Left renal cortex interstitium (tissue), 4 donors: ENCODE results near the gene PLCB1. TPM values are rescaled to one million over a fixed set of nuclear protein-coding genes. Genes with fewer than 3 reads are reported as not detected.
"Not testable (repeated sequence)": the region's sequence is repeated elsewhere in the genome, so short reads cannot be mapped to it uniquely, and the experiment has no call there.

Source experiments
- DNase-seq, 4 donors: peaks; one replicate each; pipeline ENCODE4 v3.0.0-alpha.2; 2013; ENCODE audit warnings: low read depth in 4 of 4, low spot score in 2 of 4, missing footprints in 1 of 4
- polyA plus RNA-seq, 4 donors: library from polyadenylated mRNA; unstranded; fragments of 120-200 nt; gene quantifications; one replicate each; pipeline ENCODE4 v1.2.1, GENCODE V29; 2013; ENCODE audit not compliant: insufficient read length in 4 of 4

The PLCB1 gene
- polyA plus RNA-seq, 4 donors, result 35.5 to 66.8 (median 41.4) TPM

DNA sequence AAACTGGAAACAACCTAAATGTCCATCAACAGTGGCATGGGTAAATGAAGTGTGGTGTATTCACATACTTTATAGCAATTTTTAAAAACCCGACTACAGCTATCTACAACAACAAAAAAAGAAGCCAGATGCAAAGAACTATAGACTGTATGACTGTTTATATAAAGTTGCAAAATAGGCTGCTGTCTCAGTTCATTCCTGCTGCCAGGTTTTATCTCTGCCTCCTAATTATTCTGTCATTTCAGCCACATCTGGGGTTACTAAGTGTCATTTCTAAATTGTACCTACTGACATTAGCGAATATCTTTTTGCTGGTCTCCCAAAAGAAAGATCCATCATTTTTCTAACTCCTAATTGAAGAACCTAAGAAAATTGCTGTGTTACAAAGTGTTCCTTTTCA lies 719.9 kb downstream of the PLCB1 start:
- DNase-seq, result not testable (repeated sequence)

DNA sequence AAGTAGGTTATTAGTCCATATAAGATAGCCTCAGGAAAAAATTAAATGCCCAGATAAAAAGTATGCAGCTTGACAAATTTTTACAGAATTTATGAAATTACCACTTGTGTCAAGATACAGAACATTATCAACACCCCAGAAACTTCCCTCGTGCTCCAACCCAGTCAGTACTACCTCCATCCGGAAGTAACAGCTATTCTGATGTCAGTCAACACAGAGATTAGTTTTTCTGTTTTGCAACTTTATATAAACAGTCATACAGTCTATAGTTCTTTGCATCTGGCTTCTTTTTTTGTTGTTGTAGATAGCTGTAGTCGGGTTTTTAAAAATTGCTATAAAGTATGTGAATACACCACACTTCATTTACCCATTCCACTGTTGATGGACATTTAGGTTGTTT lies 721.1 kb downstream of the PLCB1 start:
- DNase-seq, result not testable (repeated sequence)

DNA sequence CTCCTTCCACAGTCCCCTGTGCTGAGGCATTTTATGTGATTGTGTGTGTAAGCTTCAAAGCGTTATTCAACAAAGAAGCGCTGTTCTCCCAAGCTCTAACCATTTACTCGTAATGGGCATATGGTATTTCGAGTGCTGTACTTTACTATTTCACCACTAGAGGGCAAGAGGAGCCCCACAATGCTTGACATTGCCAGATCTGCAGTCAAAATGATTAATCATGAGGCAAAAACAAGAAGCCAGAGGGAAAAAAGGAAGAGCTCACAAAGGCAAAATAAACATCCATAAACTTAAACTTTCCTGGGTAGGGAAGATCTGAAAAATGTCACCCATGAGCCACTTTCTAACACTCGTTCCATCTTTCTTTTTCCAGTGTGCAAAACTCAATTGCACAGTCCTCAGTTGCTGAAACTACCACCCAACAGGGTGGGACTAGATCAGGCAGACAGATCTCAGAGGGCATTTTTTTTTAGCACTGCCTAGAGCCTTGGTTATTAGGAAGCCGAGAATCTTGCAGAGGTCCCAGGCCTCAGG lies 721.8 kb downstream of the PLCB1 start:
- peak; percentile 51 to 78 (median 68) for DNase-seq

DNA sequence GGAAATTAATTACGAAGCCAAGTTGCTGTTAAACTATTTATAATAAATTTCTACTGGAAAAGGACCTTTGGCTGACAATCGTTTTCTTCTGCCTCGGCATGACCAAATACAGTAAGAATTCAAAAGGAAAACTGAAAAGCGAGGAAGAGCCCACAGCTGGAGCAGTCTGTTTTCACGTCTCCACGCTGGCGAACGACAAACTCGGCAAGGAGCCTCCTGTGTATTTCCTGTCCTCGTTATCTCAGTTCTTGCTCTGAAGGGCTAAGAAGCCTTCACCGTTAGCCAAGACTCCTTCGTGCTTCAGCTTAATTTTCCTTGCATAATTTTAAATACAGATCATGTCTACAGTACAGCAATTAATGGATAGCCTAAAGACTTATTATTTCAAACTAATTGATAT lies 722.5 kb downstream of the PLCB1 start:
- peak in 1 of 4 donors; percentile 11 for DNase-seq

DNA sequence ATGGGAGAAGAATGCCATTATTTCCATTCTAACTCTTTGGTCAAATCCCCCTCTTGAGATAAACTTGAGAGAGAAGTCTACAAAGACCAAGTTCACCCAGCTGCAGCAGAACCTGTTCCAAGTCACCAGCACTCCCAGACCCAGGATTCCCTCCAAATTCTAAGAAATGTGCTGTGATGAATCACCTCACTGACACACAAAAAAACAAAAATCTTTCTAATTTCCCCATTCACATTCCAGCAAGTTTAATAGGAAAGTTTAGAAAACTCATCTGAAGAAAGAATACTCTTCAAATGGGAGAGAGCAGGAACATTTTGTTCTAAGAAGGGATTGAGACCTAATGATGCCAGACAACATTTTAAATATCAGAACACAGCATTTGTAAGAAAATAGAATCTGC lies 723.2 kb downstream of the PLCB1 start:
- no peak for DNase-seq

DNA sequence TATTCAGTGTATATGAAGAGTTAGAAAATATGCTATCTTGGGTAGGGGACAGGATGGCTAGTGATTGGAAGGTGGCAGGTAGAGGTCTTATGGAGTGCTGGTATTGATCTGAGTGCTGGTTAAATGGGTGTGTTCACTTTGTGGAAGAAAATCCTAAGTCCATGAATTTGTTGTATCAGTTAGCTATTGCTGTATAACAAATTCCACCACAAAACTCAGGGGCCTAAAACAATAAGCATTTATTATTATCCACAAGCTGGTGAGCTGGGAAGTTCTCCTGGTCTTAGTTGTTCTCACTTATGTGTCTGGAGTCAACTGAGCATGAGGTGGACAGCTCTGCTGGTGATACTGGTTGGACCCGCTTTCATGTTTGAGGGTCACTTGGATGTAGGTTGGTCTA lies 724.6 kb downstream of the PLCB1 start:
- no peak for DNase-seq

DNA sequence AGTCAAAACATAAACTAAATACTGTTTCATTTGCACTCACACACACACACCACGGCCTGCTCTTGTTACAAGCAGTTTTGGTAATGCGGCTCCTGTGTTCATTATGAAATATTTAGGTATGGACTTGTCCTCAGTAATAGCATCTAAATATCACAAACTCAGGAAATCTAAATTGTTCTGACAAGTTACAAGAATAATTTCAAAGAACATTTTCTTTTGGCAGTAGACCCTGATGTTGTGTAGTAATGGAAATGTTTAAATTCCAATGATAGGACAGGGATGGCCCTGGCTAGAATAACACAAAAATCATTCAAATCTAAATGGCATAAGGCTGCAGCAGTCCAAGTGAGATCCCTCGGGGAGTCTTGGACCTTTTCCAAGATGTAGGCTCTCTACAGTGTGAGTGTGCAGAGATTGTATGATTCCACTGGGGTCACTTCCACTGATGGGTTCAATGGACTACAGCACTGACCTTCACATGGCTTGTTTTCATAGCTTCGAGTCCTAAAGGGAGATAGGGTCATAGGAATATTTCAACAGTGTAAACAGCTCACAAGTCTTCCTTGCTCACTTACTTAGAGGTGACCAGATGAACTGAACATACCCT lies 726.2 kb downstream of the PLCB1 start:
- no peak for DNase-seq

DNA sequence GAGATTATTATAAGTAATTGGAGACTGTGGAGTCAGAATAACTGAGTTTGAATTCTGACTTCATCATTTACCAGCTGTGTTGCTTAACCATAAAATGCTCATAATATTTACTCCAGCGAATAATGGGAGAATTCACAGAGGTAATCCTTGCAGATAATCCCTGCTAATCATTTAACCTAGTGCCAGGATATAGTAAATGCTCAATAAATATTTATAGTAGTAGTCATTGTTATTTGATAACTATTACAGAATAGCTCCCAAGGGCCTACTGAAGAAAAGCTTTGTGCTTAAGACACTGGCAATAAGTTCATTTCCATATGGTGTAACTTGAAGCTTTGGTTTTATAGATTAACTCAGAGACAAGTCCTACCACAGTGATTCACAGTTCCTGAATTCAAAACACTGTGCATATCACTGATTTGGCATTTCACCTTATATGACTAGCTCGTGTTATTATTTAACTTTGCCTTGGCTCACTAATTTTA lies 728.0 kb downstream of the PLCB1 start:
- DNase-seq, result no peak

DNA sequence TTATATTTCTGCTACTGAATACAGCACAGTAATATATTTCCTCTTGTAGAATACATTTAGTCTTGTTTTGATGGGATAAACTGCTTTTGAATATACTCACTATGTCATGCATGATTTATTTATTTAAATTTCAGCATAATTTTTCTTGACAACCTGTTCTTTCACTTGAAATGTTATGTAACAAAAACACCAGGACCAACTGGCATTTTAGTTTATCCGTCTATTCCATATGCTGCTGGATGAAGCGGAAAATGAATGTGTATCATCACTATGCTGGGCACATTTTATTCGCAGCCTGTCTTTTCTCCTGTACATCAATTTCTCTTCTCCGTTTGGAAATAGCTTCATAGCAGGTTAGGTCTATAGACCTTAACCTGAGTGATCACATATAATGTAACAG lies 730.0 kb downstream of the PLCB1 start:
- DNase-seq, result no peak

DNA sequence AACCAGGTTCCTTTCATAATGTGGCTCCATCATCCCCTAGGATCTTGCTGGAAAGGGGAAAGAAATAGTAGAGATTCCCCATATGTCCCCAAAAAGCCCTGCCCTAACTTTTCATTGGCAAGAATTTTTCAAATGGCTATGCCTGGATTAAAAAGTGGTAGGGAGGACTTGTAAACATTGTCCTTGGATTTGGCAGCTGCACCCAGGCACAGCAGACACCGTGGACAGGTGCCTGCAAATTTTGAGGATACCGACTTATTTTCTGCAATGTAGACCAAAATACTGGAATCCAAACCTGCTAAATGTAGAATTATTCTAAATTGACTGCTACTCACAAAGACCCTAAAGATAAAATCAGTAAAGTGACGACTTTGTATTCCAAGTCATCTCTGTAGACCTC lies 733.6 kb downstream of the PLCB1 start:
- no peak for DNase-seq

DNA sequence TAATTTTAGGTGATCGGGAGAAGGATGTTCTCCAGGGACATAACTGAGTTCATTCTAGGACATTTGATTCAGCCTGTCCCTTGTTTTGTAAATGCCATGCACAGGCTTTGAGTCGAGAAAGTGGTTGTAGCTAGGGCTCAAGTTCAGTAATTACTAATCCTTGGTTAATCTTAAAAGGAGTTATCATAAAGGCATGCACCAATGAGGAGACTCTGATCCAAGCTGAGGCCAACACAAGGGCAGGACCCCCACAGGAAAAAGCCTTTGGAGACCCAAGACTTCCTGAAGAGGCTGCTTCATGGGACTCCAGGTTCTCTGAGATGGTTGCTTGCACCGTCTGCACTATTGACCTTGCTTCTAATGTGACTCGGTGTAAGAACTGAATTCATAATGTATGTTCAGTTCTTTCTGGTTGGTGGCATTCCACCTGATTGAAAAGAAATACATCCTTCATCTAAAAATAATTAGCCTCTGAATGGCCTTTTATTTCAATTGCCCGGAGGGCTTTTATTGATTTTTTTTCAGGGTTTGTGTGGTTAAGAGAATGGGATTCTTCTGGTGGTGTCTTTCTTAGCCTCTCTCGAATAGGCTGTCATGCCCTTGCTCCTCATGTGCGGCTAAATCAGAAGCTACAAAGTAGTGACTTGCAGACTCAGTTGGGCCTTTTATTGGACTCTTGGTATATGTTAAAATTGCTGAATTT lies 735.1 kb downstream of the PLCB1 start:
- DNase-seq, result no peak

DNA sequence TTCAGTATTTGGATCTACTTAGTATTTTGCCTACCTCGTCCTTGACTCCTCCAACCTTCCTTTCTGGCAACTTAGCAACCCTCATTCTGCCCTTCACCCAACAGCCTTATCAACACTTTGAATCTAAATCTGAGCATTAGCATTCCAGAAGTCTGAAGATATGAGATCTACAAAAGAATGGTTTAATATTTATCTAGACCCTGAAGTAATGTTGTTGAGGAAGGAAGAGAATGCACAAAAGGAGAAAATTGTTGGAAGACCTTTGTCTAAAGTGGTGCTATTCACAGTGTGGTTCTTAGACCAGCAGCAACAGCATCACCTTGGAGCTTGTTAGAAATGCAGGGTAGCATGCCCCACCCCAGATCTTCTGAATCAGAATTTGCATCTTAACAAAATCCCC lies 738.6 kb downstream of the PLCB1 start:
- no peak for DNase-seq

DNA sequence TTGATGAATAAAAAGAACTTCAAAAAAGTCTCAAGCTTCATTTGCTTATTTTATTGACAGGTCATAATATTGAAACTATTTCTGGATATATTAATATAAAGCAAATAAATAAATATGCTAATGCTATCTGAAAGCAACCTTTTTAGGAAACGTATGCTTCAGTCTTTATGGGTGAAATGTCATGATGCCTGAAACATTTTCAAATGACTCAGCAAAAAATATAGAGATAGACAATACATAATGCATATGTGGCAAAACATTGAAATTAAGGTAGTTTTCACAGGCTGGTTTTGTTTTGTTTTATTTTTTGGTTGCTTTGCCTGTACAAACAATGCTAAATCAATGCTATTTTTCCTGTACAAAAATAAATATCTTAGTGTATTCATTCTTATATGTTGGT lies 742.4 kb downstream of the PLCB1 start:
- no peak for DNase-seq

DNA sequence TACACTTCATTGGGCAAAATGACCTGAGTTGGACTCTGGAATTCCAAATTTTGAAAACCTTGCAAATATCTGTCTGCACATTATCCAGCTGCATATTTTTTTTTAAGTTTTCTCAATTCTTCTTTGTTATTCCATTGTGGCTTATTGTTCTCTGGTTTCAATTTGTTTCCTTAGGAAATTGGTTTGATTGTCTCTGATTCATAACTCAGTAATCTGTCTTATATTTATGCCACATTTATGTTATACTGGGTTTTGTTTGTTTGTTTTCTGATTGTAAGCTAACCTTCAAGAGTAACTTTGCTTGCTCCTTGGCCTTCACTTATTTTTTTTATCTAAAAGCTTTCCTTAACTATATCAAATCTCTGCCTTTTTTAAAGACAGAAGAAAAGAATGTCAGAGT lies 743.5 kb downstream of the PLCB1 start:
- DNase-seq, result no peak

DNA sequence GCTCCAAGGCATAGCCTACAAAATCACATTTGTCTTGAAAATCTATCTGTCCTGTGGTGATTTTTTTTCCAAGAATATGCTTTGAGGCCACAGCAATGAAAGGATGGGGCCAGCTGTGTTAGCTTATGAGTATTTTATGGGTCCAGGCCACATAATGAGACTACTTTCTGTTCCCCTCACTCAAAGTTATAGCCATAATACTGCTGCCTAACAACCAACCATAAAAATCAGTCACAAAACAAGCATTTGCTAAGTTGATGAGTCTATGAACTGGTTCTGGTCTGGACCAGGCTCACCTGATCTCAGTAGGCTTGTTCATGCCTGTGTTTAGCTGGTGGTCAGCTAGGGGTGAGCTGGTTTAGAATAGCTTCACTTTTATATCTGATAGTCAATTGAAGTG lies 744.3 kb downstream of the PLCB1 start:
- peak in 1 of 4 donors; percentile 14 for DNase-seq

DNA sequence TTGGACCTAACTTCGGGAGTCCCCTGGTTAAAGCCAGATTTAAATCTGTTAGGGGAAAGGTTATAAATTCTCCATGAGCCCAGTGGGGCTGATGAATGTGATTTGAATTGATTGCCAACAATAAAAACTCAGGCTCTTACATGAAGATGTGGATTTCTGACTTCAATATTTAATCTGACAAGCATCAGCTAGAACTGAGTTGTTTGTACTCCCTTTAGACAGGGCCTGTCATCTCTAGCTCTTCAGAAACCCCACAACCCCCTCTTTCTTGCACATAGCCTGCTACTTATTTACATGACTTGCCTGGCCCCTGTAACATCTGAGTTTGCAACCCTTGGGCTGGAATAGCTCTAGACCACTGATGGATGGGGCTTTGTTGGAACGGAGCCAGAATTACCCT lies 745.2 kb downstream of the PLCB1 start:
- DNase-seq, result no peak

DNA sequence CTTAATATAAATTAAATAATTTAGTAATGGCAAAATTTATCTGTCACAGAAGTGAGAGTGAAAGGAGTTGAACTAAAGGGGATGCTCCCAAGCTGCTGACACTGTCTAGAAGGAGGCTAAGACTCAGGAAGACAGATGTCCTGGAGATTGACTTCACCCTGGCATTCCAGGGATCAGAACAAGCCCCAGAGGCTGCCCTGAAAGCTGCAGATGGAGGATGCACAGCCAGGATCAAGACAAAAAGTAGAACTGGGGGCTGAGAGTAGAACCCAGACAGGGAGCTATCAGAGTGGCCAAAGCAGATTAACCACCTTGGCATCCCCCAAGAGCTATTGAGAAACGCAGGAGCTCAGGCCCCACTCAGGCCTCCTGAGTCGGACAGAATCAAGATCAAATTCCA lies 747.6 kb downstream of the PLCB1 start:
- DNase-seq, result no peak

DNA sequence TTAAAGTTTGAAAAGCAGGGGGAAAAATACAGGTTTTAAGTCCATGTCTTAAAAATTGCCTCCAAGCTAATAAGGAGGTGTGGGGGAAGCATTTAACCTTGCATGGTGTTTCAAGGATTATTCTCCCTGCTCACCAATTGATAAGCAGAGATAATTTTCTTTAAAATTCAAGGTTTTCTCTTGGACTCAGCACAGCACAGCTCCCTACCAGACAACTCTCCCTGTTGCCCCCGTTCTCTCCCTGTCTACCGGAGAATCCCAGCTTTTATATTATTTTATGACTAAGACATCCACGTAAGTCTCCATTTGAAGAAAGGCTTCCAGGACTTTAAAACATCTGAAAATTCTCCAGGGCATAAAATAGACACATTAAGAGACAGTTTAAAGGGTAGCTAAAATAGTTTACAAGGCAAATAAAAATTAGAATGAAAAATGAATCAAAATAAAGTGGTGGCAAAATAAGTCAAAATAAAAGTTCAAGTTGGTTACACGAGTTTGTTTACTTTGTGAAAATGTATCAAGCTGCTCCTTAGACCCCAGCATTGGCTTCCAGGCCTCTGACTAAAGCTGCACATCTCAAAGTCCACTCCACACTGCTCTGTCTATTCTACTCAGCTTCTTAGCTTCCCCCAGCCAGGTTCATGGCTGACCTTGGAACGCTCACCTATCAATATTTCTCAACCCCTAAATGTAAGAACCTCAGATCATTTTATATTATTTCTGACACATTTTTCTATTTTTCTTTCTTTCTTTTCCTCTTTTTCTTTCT lies 748.2 kb downstream of the PLCB1 start:
- DNase-seq, result no peak

DNA sequence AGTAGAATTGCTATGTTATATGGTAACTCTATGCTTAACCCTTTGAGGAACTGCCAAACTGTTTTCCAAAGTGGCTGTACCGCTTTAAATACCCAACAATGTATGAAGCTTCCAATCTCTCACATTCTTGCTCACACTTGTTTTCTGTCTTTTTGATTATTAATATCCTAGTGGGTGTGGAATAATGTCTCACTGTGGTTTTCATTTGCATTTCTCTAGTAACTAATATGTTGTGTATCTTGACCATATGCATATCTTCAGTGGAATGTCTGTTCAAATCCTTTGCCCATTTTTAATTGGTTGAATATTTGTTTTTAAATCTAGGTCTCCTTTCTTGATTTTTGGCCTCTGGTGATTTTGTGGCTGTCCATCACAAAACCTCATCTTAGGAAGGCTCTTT lies 759.0 kb downstream of the PLCB1 start:
- DNase-seq, result no peak

DNA sequence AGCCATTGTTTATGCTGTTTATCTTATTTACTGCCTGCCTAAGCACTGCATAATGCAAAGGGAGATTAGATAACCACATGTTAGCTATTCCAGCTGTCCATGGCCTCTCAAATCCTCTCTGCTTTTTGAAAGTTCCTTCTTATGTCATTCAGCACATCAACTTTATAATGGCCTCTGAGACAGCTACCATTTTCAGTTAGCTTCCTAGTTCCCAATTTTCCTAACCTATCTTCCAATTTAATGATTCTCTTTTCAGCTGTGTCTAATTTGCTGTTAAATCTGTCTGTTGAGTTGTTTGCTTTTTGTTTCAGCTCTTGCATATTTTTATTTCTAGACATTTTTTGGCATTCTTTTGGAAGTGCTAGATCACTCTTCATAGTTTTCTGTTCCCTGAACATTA lies 763.4 kb downstream of the PLCB1 start:
- no peak for DNase-seq

DNA sequence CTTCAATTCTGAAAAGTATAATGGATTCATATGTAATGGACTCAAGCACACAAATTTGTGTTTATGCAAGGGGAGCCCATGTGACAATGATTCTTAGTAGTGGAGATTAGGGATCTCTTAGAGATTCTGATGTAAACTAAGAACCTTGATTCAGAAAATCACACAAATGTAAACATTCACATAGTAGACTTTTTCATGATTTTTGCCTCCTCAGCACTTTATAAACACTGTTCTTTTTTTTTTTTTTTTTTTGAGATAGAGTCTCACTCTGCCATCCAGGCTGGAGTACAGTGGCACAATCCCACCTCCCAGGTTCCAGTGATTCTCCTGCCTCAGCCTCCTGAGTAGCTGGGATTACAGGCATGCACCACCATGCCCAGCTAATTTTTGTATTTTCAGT lies 766.8 kb downstream of the PLCB1 start:
- no peak for DNase-seq
